DMS153 treated with DMSO at 0.1 percent for 48 hours (cell line): ENCODE data around the gene PUSL1.
A peak's percentile ranks its signal among the peaks of the same experiment; 100 is the strongest.

ENCODE experiments used
- DNase-seq: peaks from one replicate; lab custom pipeline; 2025; ENCODE audit not compliant: unreplicated experiment; lab: John Stamatoyannopoulos, UW

The PUSL1 gene

GRCh38 chr1:1279028-1279427 lies 29.4 kb upstream of the PUSL1 start:
- DNase-seq = no peak

- no peak for DNase-seq
These were observed 27.5 kb upstream of the PUSL1 start for GRCh38 chr1:1280782-1281481.

DNA sequence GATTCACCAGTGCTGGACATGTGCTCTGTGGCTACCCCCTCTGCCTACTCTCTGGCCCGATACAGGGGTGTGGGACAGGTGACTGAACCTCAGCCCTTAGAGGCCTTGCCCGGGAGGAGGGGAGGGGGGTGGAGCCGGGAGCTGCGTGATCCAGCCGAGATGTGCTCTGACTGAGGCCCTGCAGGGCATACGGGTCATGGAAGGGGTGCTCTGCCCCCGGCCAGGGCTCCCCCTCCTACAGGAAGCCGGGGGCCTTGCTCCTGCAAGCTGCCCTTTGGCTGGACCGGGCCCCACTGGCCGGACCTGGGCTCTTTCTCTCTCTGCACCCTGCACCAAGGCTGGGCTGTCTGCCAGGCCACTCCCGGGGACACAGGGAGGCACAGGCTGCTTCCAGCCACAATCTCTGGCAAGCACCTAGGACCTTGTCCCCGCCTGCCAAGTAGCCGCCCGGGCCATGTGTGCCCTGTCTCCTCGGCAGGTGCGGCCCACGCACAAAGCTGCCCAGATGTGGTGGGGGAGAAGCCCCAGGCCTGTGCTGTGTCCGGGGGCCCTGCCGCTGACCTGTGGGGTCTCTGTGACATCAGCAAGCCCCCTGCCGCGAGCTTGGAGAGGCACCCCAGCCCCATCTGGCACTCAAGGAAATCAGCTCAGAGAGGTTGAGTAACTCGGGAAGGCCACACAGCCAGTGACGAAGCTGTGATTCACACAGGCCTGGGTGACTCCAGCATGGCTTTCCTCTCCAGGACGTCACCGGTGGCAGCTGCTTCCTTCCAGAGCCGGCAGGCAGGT lies 26.7 kb upstream of the PUSL1 start:
- no peak for DNase-seq

- no peak for DNase-seq
These were observed 25.4 kb upstream of the PUSL1 start for GRCh38 chr1:1282998-1283397.

DNA sequence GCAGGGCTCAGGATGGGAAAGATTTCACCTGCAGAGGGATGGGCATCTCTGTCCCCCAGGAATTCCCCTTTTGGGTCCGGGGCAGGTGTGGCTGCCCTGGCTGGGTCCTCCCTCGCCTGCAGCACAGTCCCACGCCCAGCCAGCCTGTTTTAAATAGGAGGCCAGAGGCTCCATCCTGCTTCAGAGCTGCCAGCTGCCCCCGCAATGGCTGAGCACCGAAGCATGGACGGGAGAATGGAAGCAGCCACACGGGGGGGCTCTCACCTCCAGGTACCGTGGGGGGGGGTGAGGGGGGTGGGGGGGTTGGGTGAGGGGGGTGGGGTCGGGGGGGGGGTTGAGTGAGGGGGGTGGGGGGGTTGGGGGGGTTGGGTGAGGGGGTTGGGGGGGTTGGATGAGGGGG lies 24.6 kb upstream of the PUSL1 start:
- peak; percentile 49 for DNase-seq

GRCh38 chr1:1284221-1285101 lies 23.9 kb upstream of the PUSL1 start:
- DNase-seq = no peak

- DNase-seq = no peak
These were observed 23.3 kb upstream of the PUSL1 start for GRCh38 chr1:1285102-1285571.

GRCh38 chr1:1285611-1286311 lies 22.6 kb upstream of the PUSL1 start:
- no peak for DNase-seq

GRCh38 chr1:1286313-1287261 lies 21.8 kb upstream of the PUSL1 start:
- no peak for DNase-seq

DNA sequence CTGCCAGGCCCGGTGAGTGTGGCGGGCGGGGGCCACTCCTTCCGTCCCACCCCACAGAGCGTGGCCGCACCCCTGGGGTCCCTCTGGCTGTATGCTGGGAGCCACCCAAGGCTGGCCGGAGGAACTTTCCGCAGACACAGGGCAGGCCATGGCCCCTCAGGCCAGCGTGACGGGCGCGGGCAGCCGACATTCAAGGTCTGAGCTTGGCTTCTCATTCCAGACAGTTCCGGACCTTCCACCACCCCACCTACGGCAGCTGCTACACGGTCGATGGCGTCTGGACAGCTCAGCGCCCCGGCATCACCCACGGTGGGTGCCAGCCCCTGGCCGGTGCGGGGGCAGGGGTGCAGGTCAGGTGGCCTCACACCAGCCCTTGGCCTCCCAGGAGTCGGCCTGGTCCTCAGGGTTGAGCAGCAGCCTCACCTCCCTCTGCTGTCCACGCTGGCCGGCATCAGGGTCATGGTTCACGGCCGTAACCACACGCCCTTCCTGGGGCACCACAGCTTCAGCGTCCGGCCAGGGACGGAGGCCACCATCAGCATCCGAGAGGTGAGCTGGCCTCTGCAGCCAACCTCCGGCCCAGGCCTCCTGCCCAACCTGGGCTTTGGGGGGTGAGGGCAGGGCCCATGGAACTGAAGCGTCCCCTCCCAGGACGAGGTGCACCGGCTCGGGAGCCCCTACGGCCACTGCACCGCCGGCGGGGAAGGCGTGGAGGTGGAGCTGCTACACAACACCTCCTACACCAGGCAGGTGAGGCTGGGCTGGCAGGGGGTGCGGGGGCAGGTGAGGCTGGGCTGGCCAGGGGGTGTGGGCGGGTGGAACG lies 20.9 kb upstream of the PUSL1 start:
- no peak for DNase-seq

DNA sequence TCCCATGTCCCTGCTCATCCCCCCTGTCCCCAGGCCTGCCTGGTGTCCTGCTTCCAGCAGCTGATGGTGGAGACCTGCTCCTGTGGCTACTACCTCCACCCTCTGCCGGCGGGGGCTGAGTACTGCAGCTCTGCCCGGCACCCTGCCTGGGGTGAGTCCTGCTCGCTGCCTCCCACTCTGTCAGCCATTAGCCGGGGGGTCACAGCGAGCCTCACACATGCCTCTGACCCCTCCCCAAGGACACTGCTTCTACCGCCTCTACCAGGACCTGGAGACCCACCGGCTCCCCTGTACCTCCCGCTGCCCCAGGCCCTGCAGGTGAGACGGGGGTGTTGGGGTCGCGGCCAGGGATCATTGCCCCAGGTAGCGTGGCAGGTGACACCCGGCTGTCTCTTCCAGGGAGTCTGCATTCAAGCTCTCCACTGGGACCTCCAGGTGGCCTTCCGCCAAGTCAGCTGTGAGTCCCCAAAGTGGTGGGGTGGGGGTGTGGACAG lies 18.1 kb upstream of the PUSL1 start:
- peak; percentile 89 for DNase-seq

GRCh38 chr1:1291023-1291528 lies 17.3 kb upstream of the PUSL1 start:
- peak; percentile 72 for DNase-seq

GRCh38 chr1:1291548-1292441 lies 16.6 kb upstream of the PUSL1 start:
- DNase-seq = peak; percentile 93

DNA sequence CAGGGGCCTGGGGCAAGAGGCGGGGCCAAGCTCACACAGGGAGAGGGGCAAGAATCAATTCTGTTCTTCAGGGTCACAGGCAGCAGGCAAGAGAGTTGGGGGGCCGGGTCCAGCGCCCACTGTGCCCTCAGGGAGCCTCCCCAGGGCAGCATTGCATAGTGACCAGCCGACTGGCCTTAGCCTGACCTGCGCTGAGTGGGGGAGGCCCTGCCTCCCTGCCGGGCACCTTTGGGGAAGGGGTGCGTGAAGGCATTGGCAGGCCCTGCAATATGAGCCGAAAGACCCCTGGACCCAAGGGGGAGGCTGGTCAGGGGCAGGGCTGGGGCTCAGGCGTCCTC lies 16.0 kb upstream of the PUSL1 start:
- no peak for DNase-seq

DNA sequence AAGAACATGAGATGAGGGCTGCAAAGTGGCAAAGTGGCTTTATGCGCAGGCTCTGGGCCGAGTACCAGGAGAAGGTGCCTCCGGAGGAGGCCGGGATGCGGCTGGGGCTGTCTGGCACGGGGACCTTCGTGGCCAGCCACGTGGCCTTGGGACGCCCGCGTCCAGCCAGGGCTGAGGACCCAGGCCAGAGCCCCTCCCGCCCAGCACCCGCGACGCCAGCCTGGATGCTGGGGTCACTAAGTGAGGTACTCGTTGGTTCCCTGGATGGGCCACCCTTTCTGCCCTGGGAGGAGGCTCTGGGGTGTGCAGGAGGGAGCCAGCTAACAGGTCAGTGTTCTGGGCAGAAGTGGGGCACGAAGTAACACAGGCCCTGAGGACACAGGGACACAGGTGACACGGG lies 15.5 kb upstream of the PUSL1 start:
- no peak for DNase-seq

DNA sequence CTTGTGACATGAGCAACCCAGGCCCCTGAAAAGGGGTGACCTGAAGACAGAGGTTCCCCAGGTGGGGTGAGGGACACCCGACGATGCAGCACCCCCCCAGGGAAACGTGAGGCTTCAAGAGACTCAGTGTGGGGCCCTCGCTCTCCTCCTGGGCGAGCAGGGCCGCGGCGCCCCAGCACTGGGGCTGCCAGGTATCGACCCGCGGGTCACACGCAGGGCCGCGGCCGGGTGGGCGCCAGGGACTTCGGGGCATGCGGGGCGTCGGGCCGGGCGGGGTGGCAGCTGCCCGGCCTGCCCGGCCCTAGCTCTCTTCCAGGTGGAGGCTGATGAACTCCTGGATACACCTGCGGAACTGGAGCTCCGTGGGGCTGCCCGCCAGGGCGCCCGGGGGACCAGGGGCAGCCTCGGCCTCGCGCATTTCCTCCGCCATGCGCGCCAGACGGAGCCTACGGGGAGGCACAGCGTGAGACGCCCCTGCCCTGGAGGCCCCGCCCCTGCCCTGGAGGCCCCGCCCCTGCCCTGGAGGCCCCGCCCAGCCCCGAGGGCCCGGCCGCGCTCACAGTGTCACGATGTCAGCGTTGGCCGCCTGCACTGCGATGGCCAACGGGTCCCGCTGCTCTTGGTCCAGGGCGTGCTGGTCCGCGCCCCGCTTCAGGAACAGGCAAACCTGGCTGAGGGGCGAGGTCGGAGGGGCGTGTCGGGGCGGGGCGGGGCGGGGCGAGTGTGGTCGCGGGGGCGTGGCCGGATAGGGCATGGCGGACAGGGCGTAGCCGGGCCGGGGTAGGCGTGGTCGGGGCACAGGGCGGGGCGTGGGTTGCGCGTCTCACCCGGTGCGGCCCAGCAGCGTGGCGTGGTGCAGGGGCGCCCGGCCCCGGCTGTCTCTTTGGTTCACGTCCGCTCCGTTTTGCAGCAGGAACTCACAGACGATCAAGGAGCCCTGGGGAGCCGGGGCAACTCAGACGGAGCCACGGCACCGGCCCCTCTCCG lies 14.8 kb upstream of the PUSL1 start:
- no peak for DNase-seq
